Measurements from ENCODE around the gene SUPT6H. TPM values are rescaled to one million over a fixed set of nuclear protein-coding genes. Genes with fewer than 3 reads are reported as not detected.
A peak's percentile ranks its signal among the peaks of the same experiment; 100 is the strongest.

The SUPT6H gene
- total and polyA plus RNA-seq, 9 of the 15 experiments (the other 6 are each of a cell fraction or from before 2014, with no cell fraction given): 1.7 to 77.7 (median 49.2) TPM

- no peak for TF ChIP-seq CHD7 (IDR thresholded peaks at IDR 0.05; ENCODE audit: low read depth, low read length)
- TF ChIP-seq ZNF263 (CRISPR knock-in tag; IDR thresholded peaks at IDR 0.05; ENCODE audit: borderline replicate concordance): peak; percentile 96
- peak; percentile 81 for TF ChIP-seq ZNF740 (CRISPR knock-in tag; IDR thresholded peaks at IDR 0.05)
- 0 out of 4 replicates have a peak, but pooled peaks of 1 of the 2 experiments have one; percentile 26 for TF ChIP-seq ZNF740 (tag; IDR thresholded peaks at IDR 0.05)
- peak; percentile 95; the same call in 1 of the 2 replicates for TF ChIP-seq ZNF408 (CRISPR knock-in tag; IDR thresholded peaks at IDR 0.05; ENCODE audit: low read depth)
- TF ChIP-seq FOXJ3 (CRISPR knock-in tag; IDR thresholded peaks at IDR 0.05): no peak
- TF ChIP-seq ZNF146 (CRISPR knock-in tag; IDR thresholded peaks at IDR 0.05; ENCODE audit: unreplicated experiment): no peak
- TF ChIP-seq KAT2B (IDR thresholded peaks at IDR 0.05; ENCODE audit: low read depth, low read length): no peak
- TF ChIP-seq GABPA (tag; conservative IDR thresholded peaks at IDR 0.05; ENCODE audit: low read depth): peak; percentile 85
- TF ChIP-seq NFRKB (IDR thresholded peaks at IDR 0.05; ENCODE audit: low read depth): 0 out of 2 replicates have a peak, but pooled peaks have one; percentile 24
- no peak for TF ChIP-seq SNIP1 (IDR thresholded peaks at IDR 0.05; ENCODE audit: low read depth)
- no peak for TF ChIP-seq PREB (CRISPR knock-in tag; IDR thresholded peaks at IDR 0.05)
- no peak for TF ChIP-seq WHSC1 (IDR thresholded peaks at IDR 0.05; ENCODE audit: low read length)
- 0 out of 2 replicates have a peak, but pooled peaks have one; percentile 59 for TF ChIP-seq ELF1 (tag; IDR thresholded peaks at IDR 0.05)
Measured at GRCh38 chr17:28644787-28645575, 17.0 kb upstream of the SUPT6H start, which contains the start of gene BLTP2 (continued).

Measured in K562 (cell line).